Measurements from ENCODE around the gene ZCCHC7.

- TF ChIP-seq EZH2 (IDR thresholded peaks at IDR 0.05; ENCODE audit: low read depth, unreplicated experiment) = no peak
- no peak for TF ChIP-seq REST (IDR thresholded peaks at IDR 0.05; ENCODE audit: unreplicated experiment)
- TF ChIP-seq CTCF (conservative IDR thresholded peaks at IDR 0.05; ENCODE audit: low read depth in 2 of 2) = no peak
- no peak for TF ChIP-seq ZNF462 (CRISPR knock-in tag; IDR thresholded peaks at IDR 0.05)
- no peak for TF ChIP-seq POLR2AphosphoS5 (IDR thresholded peaks at IDR 0.05; ENCODE audit: low read depth)
- TF ChIP-seq EZH2phosphoT487 (IDR thresholded peaks at IDR 0.05; ENCODE audit: unreplicated experiment) = no peak
- TF ChIP-seq JUNB (IDR thresholded peaks at IDR 0.05; ENCODE audit: unreplicated experiment) = no peak
- TF ChIP-seq NANOG (IDR thresholded peaks at IDR 0.05; ENCODE audit: borderline replicate concordance) = no peak
- no peak for TF ChIP-seq ETS1 (IDR thresholded peaks at IDR 0.05)
- TF ChIP-seq CREB1 (CRISPR knock-in tag; IDR thresholded peaks at IDR 0.05; ENCODE audit: low read depth) = no peak
- no peak for TF ChIP-seq ZNF114 (CRISPR knock-in tag; IDR thresholded peaks at IDR 0.05)
These were observed 35.8 kb downstream of the ZCCHC7 start for GRCh38 chr9:37156205-37156604.
